IPS-11a (cell line): ENCODE results near the gene P4HA2.
"Not testable (repeated sequence)": the region's sequence is repeated elsewhere in the genome, so short reads cannot be mapped to it uniquely, and the experiment has no call there.

Experiments
- H3K4me3 ChIP-seq: one replicate; pipeline ENCODE4 v1.5.1; 2013; ENCODE audit warnings: low read depth, low read length, control low read depth

The P4HA2 gene

DNA sequence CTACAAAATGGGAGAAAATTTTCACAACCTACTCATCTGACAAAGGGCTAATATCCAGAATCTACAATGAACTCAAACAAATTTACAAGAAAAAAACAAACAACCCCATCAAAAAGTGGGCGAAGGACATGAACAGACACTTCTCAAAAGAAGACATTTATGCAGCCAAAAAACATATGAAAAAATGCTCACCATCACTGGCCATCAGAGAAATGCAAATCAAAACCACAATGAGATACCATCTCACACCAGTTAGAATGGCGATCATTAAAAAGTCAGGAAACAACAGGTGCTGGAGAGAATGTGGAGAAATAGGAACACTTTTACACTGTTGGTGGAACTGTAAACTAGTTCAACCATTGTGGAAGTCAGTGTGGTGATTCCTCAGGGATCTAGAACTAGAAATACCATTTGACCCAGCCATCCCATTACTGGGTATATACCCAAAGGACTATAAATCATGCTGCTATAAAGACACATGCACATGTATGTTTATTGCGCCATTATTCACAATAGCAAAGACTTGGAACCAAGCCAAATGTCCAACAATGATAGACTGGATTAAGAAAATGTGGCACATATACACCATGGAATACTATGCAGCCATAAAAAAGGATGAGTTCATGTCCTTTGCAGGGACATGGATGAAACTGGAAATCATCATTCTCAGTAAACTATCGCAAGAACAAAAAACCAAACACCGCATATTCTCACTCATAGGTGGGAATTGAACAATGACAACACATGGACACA, 65.9 kb downstream of the P4HA2 start:
- not testable (repeated sequence) for H3K4me3 ChIP-seq

DNA sequence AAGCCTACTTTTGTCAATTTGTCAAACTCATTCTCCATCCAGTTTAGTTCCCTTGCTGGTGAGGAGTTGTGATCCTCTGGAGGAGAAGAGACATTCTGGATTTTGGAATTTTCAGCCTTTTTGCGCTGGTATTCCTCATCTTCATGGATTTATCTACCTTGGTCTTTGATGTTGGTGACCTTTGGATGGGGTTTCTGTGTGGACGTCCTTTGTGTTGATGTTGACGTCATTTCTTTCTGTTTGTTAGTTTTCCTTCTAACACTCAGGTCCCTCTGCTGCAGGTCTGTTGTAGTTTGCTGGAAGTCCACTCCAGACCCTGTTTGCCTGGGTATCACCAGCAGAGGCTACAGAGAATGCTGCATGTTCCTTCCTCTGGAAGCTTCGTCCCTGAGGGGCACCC, 71.2 kb downstream of the P4HA2 start:
- no peak overlapping the region for H3K4me3 ChIP-seq

DNA sequence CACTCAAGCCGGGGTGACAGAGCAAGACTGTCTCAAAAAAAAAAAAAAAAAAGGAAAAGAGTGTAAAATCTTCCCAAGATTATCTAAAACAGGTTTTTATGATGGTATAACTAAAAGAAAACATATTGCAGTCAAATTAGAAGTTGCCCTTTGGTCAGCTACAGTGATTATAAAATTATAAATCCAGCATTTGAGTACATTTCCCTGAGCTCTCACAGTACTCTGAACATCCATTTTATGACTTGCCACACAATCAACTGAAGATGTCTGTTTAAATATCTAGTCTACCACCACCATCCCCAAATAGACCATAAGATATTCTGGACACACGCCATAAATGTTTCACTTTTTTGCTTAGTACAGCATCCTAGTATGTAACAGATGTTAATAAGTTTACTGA, 77.1 kb downstream of the P4HA2 start:
- no peak overlapping the region for H3K4me3 ChIP-seq

GRCh38 chr5:132147663-132148062, 80.0 kb downstream of the P4HA2 start:
- H3K4me3 ChIP-seq = no peak overlapping the region

DNA sequence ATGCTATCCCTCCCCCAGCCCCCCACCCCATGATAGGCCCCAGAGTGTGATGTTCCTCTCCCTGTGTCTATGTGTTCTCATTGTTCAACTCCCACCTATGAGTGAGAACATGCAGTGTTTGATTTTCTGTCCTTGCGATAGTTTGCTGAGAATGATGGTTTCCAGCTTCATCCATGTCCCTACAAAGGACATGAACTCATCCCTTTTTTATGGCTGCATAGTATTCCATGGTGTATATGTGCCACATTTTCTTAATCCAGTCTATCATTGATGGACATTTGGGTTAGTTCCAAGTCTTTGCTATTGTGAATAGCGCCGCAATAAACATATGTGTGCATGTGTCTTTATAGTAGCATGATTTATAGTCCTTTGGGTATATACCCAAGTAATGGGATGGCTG, 82.3 kb downstream of the P4HA2 start:
- H3K4me3 ChIP-seq = not testable (repeated sequence)

- H3K4me3 ChIP-seq = no peak overlapping the region
These were observed 84.5 kb downstream of the P4HA2 start for GRCh38 chr5:132143148-132143547.

DNA sequence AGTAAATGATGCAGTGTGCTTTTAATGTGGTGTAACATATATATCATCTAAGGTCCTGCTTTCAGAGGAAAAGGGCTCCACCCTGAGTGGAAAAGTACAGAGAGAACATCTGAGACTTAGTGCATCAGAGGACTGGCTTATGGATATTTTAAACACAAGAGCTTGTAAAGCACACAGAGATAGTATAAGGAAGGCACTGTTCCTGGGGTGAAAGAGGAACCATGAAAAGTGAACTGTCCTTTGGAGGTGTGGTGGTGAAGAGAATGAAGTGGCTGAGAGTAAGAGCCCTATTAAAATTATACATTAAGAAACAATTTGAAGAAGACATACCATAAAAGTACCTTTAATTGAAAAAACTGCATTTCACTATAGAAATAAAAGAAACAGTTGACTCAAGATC, 85.2 kb downstream of the P4HA2 start:
- no peak overlapping the region for H3K4me3 ChIP-seq
